K562 (cell line): ENCODE measurements around the gene USP31. TPM values are rescaled to one million over a fixed set of nuclear protein-coding genes. Genes with fewer than 3 reads are reported as not detected.

Source experiments
- ATAC-seq: fragments of 200-7000 bp; cut with Tn5 transposase; 3 replicates; pipeline ENCODE4 v1.9.1; 2020; ENCODE audit warnings: moderate library complexity
- BruUV-seq: library from RNA; stranded (reverse); fragments of 400-500 nt; replicated peaks from 2 replicates; lab custom pipeline; 2021; lab: Mats Ljungman, UMichigan
- CTCF ChIA-PET: fragments of 300-600 bp; formaldehyde crosslinking; extraction: SDS; loops from one replicate; lab custom pipeline; 2021; ENCODE audit warnings: low intra/inter-chr PET ratio; lab: Yijun Ruan, JAX
- POLR2A ChIA-PET: fragments of 300-600, 350-650 bp; sonication (Branson Sonifier 250); formaldehyde crosslinking; extraction: SDS; loops from one replicate; lab custom pipeline; 2021; ENCODE audit warnings: antibody characterized with exemption, inconsistent platforms; lab: Yijun Ruan, JAX
- DNase-seq, 4 experiments: peaks; one replicate each; pipeline versions ENCODE4 v3.0.0 to v3.0.0-alpha.2; 2011 to 2018; ENCODE audit warnings: low spot score in 3 of 4, mixed read lengths in 3 of 4; ENCODE audit errors: extremely low read depth in 1 of 4
- FAIRE-seq: peaks from 2 replicates; lab custom pipeline; 2011; peaks lifted over from hg19 to GRCh38; lab: Jason Lieb, UNC
- H2AFZ ChIP-seq: 2 replicates; pipeline ENCODE4 v1.6.0; 2011; ENCODE audit warnings: low read depth, low read length, control low read depth, inconsistent platforms
- H3K27ac ChIP-seq: fragments of 200-600 bp; 3 replicates; pipeline ENCODE4 v1.8.0; 2011; ENCODE audit warnings: low read depth, mild to moderate bottlenecking, control low read depth, inconsistent platforms, low read length, moderate library complexity, mixed read lengths; ENCODE audit errors: extremely low read depth
- H3K27me3 ChIP-seq, 2 experiments: fragments of 300-600 bp in 1 of 2; 2 replicates in 1 of 2; 3 replicates in 1 of 2; pipeline versions ENCODE4 v1.6.0 to v1.8.0; 2011; ENCODE audit warnings: inconsistent platforms in 2 of 2, low read length in 2 of 2, mild to moderate bottlenecking in 1 of 2, mixed read lengths in 1 of 2, moderate library complexity in 1 of 2; ENCODE audit not compliant: control insufficient read depth in 2 of 2, insufficient read depth in 2 of 2
- H3K36me3 ChIP-seq: fragments of 300-600 bp; 3 replicates; pipeline ENCODE4 v1.8.0; 2011; ENCODE audit warnings: mild to moderate bottlenecking, low read length, inconsistent platforms; ENCODE audit not compliant: control insufficient read depth, insufficient read depth
- H3K4me1 ChIP-seq, 2 experiments: fragments of 200-600 bp in 1 of 2; replicated peaks in 1 of 2; 2 replicates in 1 of 2; 3 replicates in 1 of 2; pipeline versions ENCODE4 v1.5.1 to v1.8.0; 2011; ENCODE audit warnings: inconsistent platforms in 2 of 2, low read length in 2 of 2, mild to moderate bottlenecking in 1 of 2, mixed read lengths in 1 of 2, moderate library complexity in 1 of 2; ENCODE audit not compliant: control insufficient read depth in 2 of 2, insufficient read depth in 2 of 2
- H3K4me2 ChIP-seq: 2 replicates; pipeline ENCODE4 v1.6.1; 2011; ENCODE audit warnings: low read length, control low read depth, inconsistent platforms, mixed read lengths; ENCODE audit not compliant: insufficient read depth
- H3K4me3 ChIP-seq: fragments of 200-600 bp; sonication (generic), shearing (Covaris generic); 2 replicates; pipeline ENCODE4 v1.5.1; 2016; ENCODE audit warnings: control low read depth, inconsistent platforms
- H3K79me2 ChIP-seq: fragments of 200-600 bp; 3 replicates; pipeline ENCODE4 v1.8.0; 2011; ENCODE audit warnings: low read length, inconsistent platforms; ENCODE audit not compliant: control insufficient read depth, insufficient read depth
- H3K9ac ChIP-seq, 2 experiments: 2 replicates each; pipeline versions ENCODE4 v1.6.0 to v1.6.1; 2011; ENCODE audit warnings: low read depth in 2 of 2, low read length in 2 of 2, control low read depth in 1 of 2, inconsistent platforms in 1 of 2, mild to moderate bottlenecking in 1 of 2, mixed read lengths in 1 of 2; ENCODE audit not compliant: insufficient read depth in 1 of 2
- H3K9me1 ChIP-seq: one replicate; pipeline ENCODE4 v1.6.0; 2011; ENCODE audit warnings: inconsistent platforms, mild to moderate bottlenecking, low read length, moderate library complexity; ENCODE audit not compliant: control insufficient read depth, insufficient read depth
- H3K9me3 ChIP-seq: replicated peaks from 2 replicates; pipeline ENCODE4 v1.5.1; 2011; ENCODE audit warnings: low read depth, low read length, inconsistent platforms; ENCODE audit not compliant: control insufficient read depth, insufficient read depth
- H4K20me1 ChIP-seq: replicated peaks from 2 replicates; pipeline ENCODE4 v1.6.1; 2011; ENCODE audit warnings: low read length, inconsistent platforms, mixed read lengths; ENCODE audit not compliant: control insufficient read depth, insufficient read depth
- CBX2 ChIP-seq: fragments of 200-600 bp; sonication (generic); IDR thresholded peaks from one replicate; pipeline ENCODE4 v1.6.1; 2012; ENCODE audit warnings: mild to moderate bottlenecking, low read length, inconsistent platforms; ENCODE audit not compliant: insufficient read depth, poor library complexity, severe bottlenecking
- FOXK2 ChIP-seq, 2 experiments: fragments of 450-650 bp; IDR thresholded peaks in 1 of 2; conservative IDR thresholded peaks in 1 of 2; 2 replicates each; pipeline ENCODE4 v1.6.1; 2016; ENCODE audit warnings: low read depth in 2 of 2, mild to moderate bottlenecking in 1 of 2
- KAT8 ChIP-seq: fragments of 450-650 bp; IDR thresholded peaks from 2 replicates; pipeline ENCODE4 v1.6.1; 2016; ENCODE audit warnings: low read depth, mild to moderate bottlenecking
- MCM3 ChIP-seq: fragments of 450-650 bp; IDR thresholded peaks from 2 replicates; pipeline ENCODE4 v1.6.1; 2016
- YBX1 ChIP-seq: fragments of 450-650 bp; IDR thresholded peaks from 2 replicates; pipeline ENCODE4 v1.7.1; 2016; ENCODE audit warnings: mild to moderate bottlenecking
- ZBTB8A ChIP-seq: fragments of 450-650 bp; IDR thresholded peaks from 2 replicates; pipeline ENCODE4 v1.6.1; 2018; ENCODE audit warnings: mild to moderate bottlenecking, moderate library complexity; ENCODE audit not compliant: partially characterized antibody
- ZNF263 ChIP-seq: sonication (generic); formaldehyde crosslinking; IDR thresholded peaks from 2 replicates; pipeline ENCODE4 v1.8.0; 2022; ENCODE audit warnings: mild to moderate bottlenecking, missing genetic modification reagents, borderline replicate concordance
- ZNF668 ChIP-seq: fragments of 250-450 bp; sonication (Bioruptor Pico); IDR thresholded peaks from 2 replicates; pipeline ENCODE4 v1.8.0; 2022; ENCODE audit warnings: mild to moderate bottlenecking, inconsistent platforms
- ZNF780A ChIP-seq: fragments of 250-450 bp; sonication (Bioruptor Pico); IDR thresholded peaks from 2 replicates; pipeline ENCODE4 v1.5.0; 2021; ENCODE audit warnings: mild to moderate bottlenecking
- WGBS: fragments of 100-300 bp; shearing (Covaris generic); methylation state at CpG from one replicate; pipeline ENCODE4 v1.1.6; 2016; ENCODE audit warnings: low coverage, mixed read lengths; ENCODE audit not compliant: insufficient coverage; ENCODE audit errors: missing lambda C conversion rate; 5-methylcytosine and 5-hydroxymethylcytosine counted together
- in situ Hi-C: fragments of 300-500 bp; cut with MboI; formaldehyde crosslinking; loops from 4 replicates; pipeline ENCODE4 v1.15.0; 2018; ENCODE audit warnings: inconsistent platforms, mixed read lengths
- intact Hi-C: fragments of 100-400 bp; cut with micrococcal nuclease; formaldehyde crosslinking; loops from 2 replicates; pipeline ENCODE4 v1.14.2; 2022
- polyA plus RNA-seq, 8 experiments: library from polyadenylated mRNA; depleted of rRNA in 4 of 8; stranded (reverse) in 5 of 8; unstranded in 3 of 8; fragments of >200 nt; fragmentation: Nextera tagmentation in 2 of 8; fragmentation: Illumina TruSeq in 1 of 8; extraction: Ambion mirVana in 2 of 8; extraction: Trizol in 1 of 8; gene quantifications; 2 replicates each; pipeline versions ENCODE4 v1.2.1 to v1.2.3, GENCODE V29; 2011 to 2014; ENCODE audit warnings: inconsistent platforms in 1 of 8, missing spikeins in 1 of 8
- total RNA-seq, 7 experiments: library from RNA; depleted of rRNA in 6 of 7; stranded (reverse); fragments of >200 nt in 6 of 7; fragmentation: Illumina TruSeq in 2 of 7; extraction: Trizol in 2 of 7; gene quantifications; 2 replicates each; pipeline versions ENCODE4 v1.2.1 to v1.2.3, GENCODE V29; 2011 to 2021; ENCODE audit warnings: low replicate concordance in 1 of 7
- TF ChIP-seq, protein P1 (sequence below): fragments of 250-450 bp; sonication (Bioruptor Pico); IDR thresholded peaks from 2 replicates; pipeline ENCODE4 v1.5.0; 2021; ENCODE audit warnings: mild to moderate bottlenecking, moderate library complexity

USP31 gene
- total and polyA plus RNA-seq, 9 of the 15 experiments (the other 6 are each of a cell fraction or from before 2014, with no cell fraction given) = 0.56 to 4.9 (median 2.9) TPM

DNA sequence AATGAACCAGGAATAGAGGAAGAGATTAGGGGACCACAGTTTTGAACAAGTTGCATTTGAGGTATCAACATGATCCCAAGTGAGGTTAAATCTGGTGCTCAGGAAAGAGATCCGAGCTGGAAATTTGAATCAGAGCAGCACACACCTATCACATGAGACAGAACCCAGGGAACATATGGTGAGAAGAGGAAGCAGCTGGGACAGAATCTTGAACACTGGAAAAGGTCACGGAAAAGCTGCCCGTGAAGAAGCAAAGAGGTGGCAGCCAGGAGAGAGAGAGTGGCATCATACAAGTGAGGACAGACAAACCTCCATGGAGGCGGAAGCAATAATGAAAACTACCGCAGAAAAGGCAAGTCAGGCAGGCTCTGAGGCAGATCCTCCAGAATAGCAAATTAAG lies 36.1 kb downstream of the USP31 start:
- intact Hi-C loops (no loop called here), in situ Hi-C loops (no loop called here)

More for the DNA sequence above, 36.1 kb downstream of the USP31 start:
- BruUV-seq = no TSS peak
- Histone ChIP-seq H3K9me3 (no peaks in the 10 kb centered on the region), H2AFZ (no peak overlapping the region), H3K9me1 (no peaks in the 10 kb centered on the region), H3K27ac (no peak overlapping the region), H3K9ac (no peak overlapping the region), H3K4me3 (no peak overlapping the region), H3K79me2 (no peaks in the 10 kb centered on the region), H3K4me2 (no peak overlapping the region), H3K4me1 (no peaks in the 10 kb centered on the region), H3K27me3 (no peaks in the 10 kb centered on the region), H3K36me3 (no peaks in the 10 kb centered on the region), H4K20me1 (peaks cover 10% of the 10 kb centered on the region)
- TF ChIP-seq ZNF668 = no peak
- TF ChIP-seq ZBTB8A = no peak
- no peak for TF ChIP-seq FOXK2 (conservative IDR thresholded peaks at IDR 0.05 in 1 of 2, IDR thresholded peaks at IDR 0.05 in 1 of 2; ENCODE audit: low read depth in 2 of 2)
- TF ChIP-seq YBX1 = no peak
- TF ChIP-seq, protein P1, sequence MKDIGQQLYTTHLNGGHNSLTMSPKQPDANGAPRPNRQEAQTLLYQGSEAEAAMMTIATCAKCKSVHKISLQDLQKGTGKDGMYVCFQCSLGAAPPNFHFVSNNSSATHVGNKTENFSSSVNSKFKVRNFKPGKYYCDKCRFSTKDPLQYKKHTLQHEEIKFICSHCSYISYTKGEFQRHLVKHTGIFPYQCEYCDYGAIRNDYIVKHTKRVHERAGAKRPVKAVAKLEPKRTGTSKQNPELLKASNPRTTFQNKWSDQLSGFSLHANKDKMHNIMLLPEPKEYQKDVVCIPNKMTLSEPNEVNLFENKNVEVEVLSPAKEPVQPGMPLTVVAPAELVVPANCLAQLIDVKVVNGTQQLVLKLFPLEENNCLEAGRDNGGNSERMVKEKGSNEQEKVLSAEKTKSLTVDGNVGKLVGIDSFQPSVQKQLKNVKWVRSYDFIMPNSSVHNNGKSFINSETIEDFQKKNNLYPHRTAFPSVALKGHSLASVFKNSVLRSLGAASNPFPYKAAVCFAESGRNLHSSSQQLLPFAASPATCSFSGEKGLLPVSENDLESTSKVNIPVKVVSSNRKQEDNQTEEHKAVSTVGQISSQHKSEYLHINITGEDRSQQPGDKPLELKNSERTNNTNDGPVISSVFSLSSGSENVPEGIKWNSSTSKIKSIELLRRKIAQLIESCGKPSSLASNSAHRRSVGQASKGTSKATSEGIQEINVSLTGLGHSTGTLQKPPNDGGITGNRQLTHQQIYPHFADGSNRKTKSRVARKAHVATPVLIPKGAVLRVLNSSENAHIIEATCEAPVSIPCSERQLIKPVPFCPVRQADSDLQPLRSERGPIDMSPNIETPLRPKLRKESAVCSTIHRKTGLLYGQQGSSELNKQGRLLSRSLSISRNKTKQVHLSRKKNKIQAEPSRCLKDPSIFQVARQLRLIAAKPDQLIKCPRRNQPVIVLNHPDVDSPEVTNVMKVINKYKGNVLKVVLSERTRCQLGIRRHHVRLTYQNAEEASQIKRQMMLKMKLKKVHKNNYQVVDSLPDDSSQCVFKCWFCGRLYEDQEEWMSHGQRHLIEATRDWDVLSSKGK = no peak
- TF ChIP-seq ZNF780A (CRISPR knock-in tag) = no peak
- no peak for TF ChIP-seq MCM3
- no peak for TF ChIP-seq CBX2
- TF ChIP-seq KAT8 = no peak
- no peak for TF ChIP-seq ZNF263 (CRISPR knock-in tag)
- 78% methylated on average over 5 of the region's 5 CpGs for WGBS
- DNase-seq = no peak
- FAIRE-seq = no peak
- POLR2A ChIA-PET = interaction anchor here (0.6 kb wide), 1 partner anchor 39 kb away, joined by 3 read pairs; no protein-coding TSS in a partner anchor
- CTCF ChIA-PET = no interaction called here
- no peak for ATAC-seq
